ENCODE data around the gene SEMA3C. TPM values are rescaled to one million over a fixed set of nuclear protein-coding genes. Genes with fewer than 3 reads are reported as not detected.

SEMA3C gene
- total RNA-seq, 2 experiments from 2014 or later, result 0.08 TPM

GRCh38 chr7:80869106-80869784 is 49.6 kb downstream of the SEMA3C start:
- no peak for TF ChIP-seq CTCF (IDR thresholded peaks at IDR 0.05)
- H3K36me3 Mint-ChIP-seq (ENCODE audit: low read depth), result no peaks in the 10 kb centered on the region
- H3K9me3 Mint-ChIP-seq, result peaks cover 4% of the 10 kb centered on the region
- ATAC-seq (ENCODE audit: poor library complexity), result no peak
- ChIA-PET CTCF (no interaction called here), POLR2A (no interaction called here)
- H3K36me3 ChIP-seq (ENCODE audit: insufficient read depth, low read length), result no peaks in the 10 kb centered on the region
- no peak overlapping the region for H3K4me3 Mint-ChIP-seq
- no peak overlapping the region for H3K27ac Mint-ChIP-seq
- no peak overlapping the region for H3K27ac ChIP-seq (ENCODE audit: low read depth in 1 of 2, low read length in 2 of 2)
- intact Hi-C loops (cut with DNase I, micrococcal nuclease), result no loop called here
- no peak for DNase-seq
- H3K4me1 ChIP-seq (ENCODE audit: insufficient read depth, low read length), result no peaks in the 10 kb centered on the region
- H3K27me3 ChIP-seq (ENCODE audit: control insufficient read depth in 1 of 2, insufficient read depth in 2 of 2, low read length in 2 of 2), result no peaks in the 10 kb centered on the region
- H3K9me3 ChIP-seq (ENCODE audit: control insufficient read depth in 1 of 2, insufficient read depth in 1 of 2, low read length in 2 of 2), result no peaks in the 10 kb centered on the region
- H3K4me3 ChIP-seq (ENCODE audit: low read length), result no peak overlapping the region
- H3K27me3 Mint-ChIP-seq, result no peaks in the 10 kb centered on the region
- no peaks in the 10 kb centered on the region for H3K4me1 Mint-ChIP-seq (ENCODE audit: low read depth)

- H3K27ac Mint-ChIP-seq, result no peak overlapping the region
- TF ChIP-seq CTCF (IDR thresholded peaks at IDR 0.05), result no peak
- no peak overlapping the region for H3K4me3 Mint-ChIP-seq
- Histone ChIP-seq H3K27ac (ENCODE audit: low read depth in 1 of 2, low read length in 2 of 2) (no peak overlapping the region), H3K36me3 (ENCODE audit: insufficient read depth, low read length) (no peaks in the 10 kb centered on the region), H3K9me3 (ENCODE audit: control insufficient read depth in 1 of 2, insufficient read depth in 1 of 2, low read length in 2 of 2) (no peaks in the 10 kb centered on the region), H3K4me1 (ENCODE audit: insufficient read depth, low read length) (no peaks in the 10 kb centered on the region), H3K27me3 (ENCODE audit: control insufficient read depth in 1 of 2, insufficient read depth in 2 of 2, low read length in 2 of 2) (no peaks in the 10 kb centered on the region), H3K4me3 (ENCODE audit: low read length) (no peak overlapping the region)
- no peaks in the 10 kb centered on the region for H3K4me1 Mint-ChIP-seq (ENCODE audit: low read depth)
- ATAC-seq (ENCODE audit: poor library complexity) (no peak), DNase-seq (no peak)
- POLR2A ChIA-PET, result no interaction called here
- CTCF ChIA-PET, result no interaction called here
- H3K27me3 Mint-ChIP-seq, result no peaks in the 10 kb centered on the region
- no peaks in the 10 kb centered on the region for H3K36me3 Mint-ChIP-seq (ENCODE audit: low read depth)
- intact Hi-C loops (cut with DNase I, micrococcal nuclease), result no loop called here
- peaks cover 4% of the 10 kb centered on the region for H3K9me3 Mint-ChIP-seq
These were observed 50.3 kb downstream of the SEMA3C start for GRCh38 chr7:80868566-80868965.

GRCh38 chr7:80860554-80860953 is 58.3 kb downstream of the SEMA3C start:
- Mint-ChIP-seq H3K4me3 (no peak overlapping the region), H3K9me3 (no peaks in the 10 kb centered on the region), H3K27ac (no peak overlapping the region)

More at GRCh38 chr7:80860554-80860953, 58.3 kb downstream of the SEMA3C start:
- Histone ChIP-seq H3K36me3 (ENCODE audit: insufficient read depth, low read length) (no peaks in the 10 kb centered on the region), H3K4me3 (ENCODE audit: low read length) (no peak overlapping the region), H3K27me3 (ENCODE audit: control insufficient read depth in 1 of 2, insufficient read depth in 2 of 2, low read length in 2 of 2) (no peaks in the 10 kb centered on the region), H3K4me1 (ENCODE audit: insufficient read depth, low read length) (no peaks in the 10 kb centered on the region), H3K27ac (ENCODE audit: low read depth in 1 of 2, low read length in 2 of 2) (no peak overlapping the region), H3K9me3 (ENCODE audit: control insufficient read depth in 1 of 2, insufficient read depth in 1 of 2, low read length in 2 of 2) (no peaks in the 10 kb centered on the region)
- Mint-ChIP-seq H3K4me1 (ENCODE audit: low read depth) (no peaks in the 10 kb centered on the region), H3K27me3 (no peaks in the 10 kb centered on the region), H3K36me3 (ENCODE audit: low read depth) (no peaks in the 10 kb centered on the region)
- intact Hi-C loops (cut with DNase I, micrococcal nuclease), result no loop called here
- ChIA-PET POLR2A (no interaction called here), CTCF (no interaction called here)
- no peak for ATAC-seq (ENCODE audit: poor library complexity)
- TF ChIP-seq CTCF (IDR thresholded peaks at IDR 0.05), result no peak
- DNase-seq, result no peak

Data from CD4-positive, alpha-beta T cell (primary cell).